HEK293 (cell line): ENCODE measurements around the gene TP73.

ENCODE experiments used
- CTCF ChIA-PET: fragments of 350-600 bp; formaldehyde crosslinking; extraction: SDS; loops from one replicate; lab custom pipeline; 2021; ENCODE audit warnings: antibody characterized with exemption; lab: Yijun Ruan, JAX
- POLR2A ChIA-PET: fragments of 300-600 bp; formaldehyde crosslinking; extraction: SDS; loops from one replicate; lab custom pipeline; 2020; ENCODE audit warnings: antibody characterized with exemption, inconsistent platforms; lab: Yijun Ruan, JAX
- H3K27ac ChIP-seq: fragments of 200-500 bp; sonication (Bioruptor generic); 2 replicates; pipeline ENCODE4 v1.5.1; 2014; ENCODE audit warnings: low read depth, low read length, control low read depth, inconsistent platforms; ENCODE audit errors: extremely low read depth
- H3K36me3 ChIP-seq, 2 experiments: fragments of 200-500 bp in 1 of 2; sonication (Bioruptor generic) in 1 of 2; 1 replicate in 1 of 2; 2 replicates in 1 of 2; pipeline ENCODE4 v1.5.1; 2014 to 2017; ENCODE audit warnings: inconsistent platforms in 2 of 2, low read length in 2 of 2; ENCODE audit not compliant: control insufficient read depth in 2 of 2, insufficient read depth in 1 of 2
- H3K4me1 ChIP-seq: fragments of 200-500 bp; sonication (Bioruptor generic); 2 replicates; pipeline ENCODE4 v1.5.1; 2014; ENCODE audit warnings: mild to moderate bottlenecking, low read length, inconsistent platforms; ENCODE audit not compliant: control insufficient read depth, insufficient read depth
- H3K4me3 ChIP-seq: 2 replicates; pipeline ENCODE4 v1.5.1; 2011; ENCODE audit warnings: low read depth, mild to moderate bottlenecking, control low read depth, low read length, moderate library complexity
- H3K9me3 ChIP-seq: fragments of 200-500 bp; sonication (Bioruptor generic); 2 replicates; pipeline ENCODE4 v1.5.1; 2014; ENCODE audit warnings: low read depth, low read length, inconsistent platforms; ENCODE audit not compliant: control insufficient read depth, insufficient read depth
- GLIS2 ChIP-seq: fragments of 450-650 bp; formaldehyde crosslinking; IDR thresholded peaks from 2 replicates; pipeline ENCODE4 v1.5.1; 2016; ENCODE audit warnings: missing biosample characterization, missing genetic modification characterization
- KLF1 ChIP-seq: fragments of 450-650 bp; formaldehyde crosslinking; IDR thresholded peaks from 2 replicates; pipeline ENCODE4 v1.5.1; 2016; ENCODE audit warnings: missing biosample characterization, missing genetic modification characterization
- KLF17 ChIP-seq: fragments of 450-650 bp; formaldehyde crosslinking; IDR thresholded peaks from 2 replicates; pipeline ENCODE4 v1.5.1; 2016; ENCODE audit warnings: missing biosample characterization, missing genetic modification characterization
- KLF9 ChIP-seq: fragments of 450-650 bp; formaldehyde crosslinking; IDR thresholded peaks from 2 replicates; pipeline ENCODE4 v1.5.1; 2016; ENCODE audit warnings: missing biosample characterization, missing genetic modification characterization, low read depth
- PRDM10 ChIP-seq: fragments of 450-650 bp; formaldehyde crosslinking; IDR thresholded peaks from 2 replicates; pipeline ENCODE4 v1.5.1; 2016; ENCODE audit warnings: missing biosample characterization, missing genetic modification characterization
- SALL2 ChIP-seq: fragments of 450-650 bp; formaldehyde crosslinking; IDR thresholded peaks from 2 replicates; pipeline ENCODE4 v1.5.0; 2017; ENCODE audit warnings: missing biosample characterization, mild to moderate bottlenecking, missing genetic modification characterization, borderline replicate concordance
- SP2 ChIP-seq: fragments of 450-650 bp; formaldehyde crosslinking; IDR thresholded peaks from 2 replicates; pipeline ENCODE4 v1.5.1; 2016; ENCODE audit warnings: missing biosample characterization, missing genetic modification characterization
- ZBTB26 ChIP-seq: fragments of 450-650 bp; formaldehyde crosslinking; optimal IDR thresholded peaks from 2 replicates; pipeline ENCODE3; 2016; ENCODE audit warnings: missing biosample characterization, mild to moderate bottlenecking, missing genetic modification characterization
- ZBTB7A ChIP-seq: fragments of 450-650 bp; formaldehyde crosslinking; IDR thresholded peaks from 2 replicates; pipeline ENCODE4 v1.5.1; 2016; ENCODE audit warnings: low read depth, missing biosample characterization, missing genetic modification characterization
- ZFHX2 ChIP-seq: fragments of 450-650 bp; formaldehyde crosslinking; conservative IDR thresholded peaks from 2 replicates; pipeline ENCODE4 v1.5.1; 2016; ENCODE audit warnings: missing biosample characterization, missing genetic modification characterization
- ZIC2 ChIP-seq: fragments of 450-650 bp; formaldehyde crosslinking; IDR thresholded peaks from 2 replicates; pipeline ENCODE4 v1.5.1; 2016; ENCODE audit warnings: missing biosample characterization, missing genetic modification characterization
- ZNF146 ChIP-seq: fragments of 450-650 bp; formaldehyde crosslinking; IDR thresholded peaks from 2 replicates; pipeline ENCODE4 v1.5.1; 2016; ENCODE audit warnings: missing biosample characterization, missing genetic modification characterization
- ZNF175 ChIP-seq: fragments of 450-650 bp; formaldehyde crosslinking; IDR thresholded peaks from 2 replicates; pipeline ENCODE4 v1.5.1; 2016; ENCODE audit warnings: missing biosample characterization, missing genetic modification characterization
- ZNF2 ChIP-seq: fragments of 450-650 bp; formaldehyde crosslinking; IDR thresholded peaks from 2 replicates; pipeline ENCODE4 v1.5.1; 2016; ENCODE audit warnings: missing biosample characterization, missing genetic modification characterization
- ZNF211 ChIP-seq: fragments of 450-650 bp; formaldehyde crosslinking; IDR thresholded peaks from 2 replicates; pipeline ENCODE4 v1.5.1; 2016; ENCODE audit warnings: low read depth, missing biosample characterization, missing genetic modification characterization
- ZNF223 ChIP-seq: fragments of 450-650 bp; formaldehyde crosslinking; IDR thresholded peaks from 2 replicates; pipeline ENCODE4 v1.5.1; 2016; ENCODE audit warnings: missing biosample characterization, missing genetic modification characterization
- ZNF23 ChIP-seq: fragments of 450-650 bp; formaldehyde crosslinking; IDR thresholded peaks from 2 replicates; pipeline ENCODE4 v1.5.1; 2016; ENCODE audit warnings: missing biosample characterization, missing genetic modification characterization, borderline replicate concordance
- ZNF596 ChIP-seq: fragments of 450-650 bp; IDR thresholded peaks from 2 replicates; pipeline ENCODE4 v1.5.0; 2018; ENCODE audit warnings: missing biosample characterization, mild to moderate bottlenecking, missing genetic modification characterization, moderate library complexity
- ZNF626 ChIP-seq: fragments of 450-650 bp; sonication (Bioruptor Pico); formaldehyde crosslinking; IDR thresholded peaks from 2 replicates; pipeline ENCODE4 v1.5.1; 2018; ENCODE audit warnings: missing biosample characterization, missing genetic modification characterization, inconsistent platforms
- ZNF768 ChIP-seq: fragments of 450-650 bp; formaldehyde crosslinking; IDR thresholded peaks from 2 replicates; pipeline ENCODE4 v1.5.1; 2018; ENCODE audit warnings: missing biosample characterization, mild to moderate bottlenecking, missing genetic modification characterization
- ZSCAN4 ChIP-seq: fragments of 450-650 bp; formaldehyde crosslinking; IDR thresholded peaks from 2 replicates; pipeline ENCODE4 v1.5.1; 2017; ENCODE audit warnings: missing biosample characterization, missing genetic modification characterization

TP73 gene

GRCh38 chr1:3679098-3679555 is 26.8 kb downstream of the TP73 start:
- H3K4me1 ChIP-seq, result no peaks in the 10 kb centered on the region
- TF ChIP-seq ZNF211 (tag by site-specific recombination), result no peak
- peak; percentile 2 for TF ChIP-seq ZBTB26
- TF ChIP-seq ZNF175 (tag by site-specific recombination), result peak; percentile 23; the same call in 1 of the 2 replicates
- TF ChIP-seq ZNF768 (tag by site-specific recombination), result no peak
- ChIA-PET CTCF (no interaction called here), POLR2A (no interaction called here)
- H3K36me3 ChIP-seq, result peaks cover 0 to 11% of the 10 kb centered on the region in 2 experiments; a peak in 1 of 3 replicates
- H3K9me3 ChIP-seq, result no peaks in the 10 kb centered on the region
- no peak overlapping the region for H3K4me3 ChIP-seq
- no peak overlapping the region for H3K27ac ChIP-seq

- Histone ChIP-seq H3K4me3 (no peak overlapping the region), H3K36me3 (peaks cover 0 to 11% of the 10 kb centered on the region in 2 experiments; a peak in 1 of 3 replicates), H3K27ac (no peak overlapping the region), H3K9me3 (no peaks in the 10 kb centered on the region), H3K4me1 (no peaks in the 10 kb centered on the region)
- peak; percentile 100 for TF ChIP-seq ZNF146 (tag by site-specific recombination)
- peak; percentile 32; the same call in 1 of the 2 replicates for TF ChIP-seq ZNF2 (tag by site-specific recombination)
- 0 out of 2 replicates have a peak, but pooled peaks have one; percentile 22 for TF ChIP-seq KLF17 (tag by site-specific recombination)
- no peak for TF ChIP-seq ZNF626
- TF ChIP-seq SALL2 (tag by site-specific recombination), result no peak
- peak; percentile 20 for TF ChIP-seq ZBTB26
- ChIA-PET POLR2A (no interaction called here), CTCF (interaction anchor here (0.9 kb wide), 1 partner anchor 44 kb away, joined by 3 read pairs; no protein-coding TSS in a partner anchor)
Observed at GRCh38 chr1:3679799-3680453, 27.6 kb downstream of the TP73 start.

GRCh38 chr1:3680488-3681230 is 28.3 kb downstream of the TP73 start:
- Histone ChIP-seq H3K36me3 (peaks cover 0 to 17% of the 10 kb centered on the region in 2 experiments; a peak in 1 of 3 replicates), H3K4me1 (no peaks in the 10 kb centered on the region), H3K9me3 (no peaks in the 10 kb centered on the region), H3K4me3 (no peak overlapping the region), H3K27ac (no peak overlapping the region)
- POLR2A ChIA-PET, result no interaction called here
- CTCF ChIA-PET, result interaction anchor here (0.9 to 2.5 kb wide), 2 partner anchors 44 kb away, joined by 3 to 9 read pairs; no protein-coding TSS in a partner anchor
- TF ChIP-seq ZNF23 (tag by site-specific recombination) (no peak), KLF9 (tag by site-specific recombination) (peak; percentile 76), KLF1 (tag by site-specific recombination) (peak; percentile 92), ZSCAN4 (tag by site-specific recombination) (no peak), GLIS2 (tag by site-specific recombination) (0 out of 2 replicates have a peak, but pooled peaks have one; percentile 25), PRDM10 (tag by site-specific recombination) (peak; percentile 54), ZIC2 (tag by site-specific recombination) (peak; percentile 71), SP2 (tag by site-specific recombination) (no peak; the same call in 1 of the 2 replicates), ZNF223 (tag by site-specific recombination) (peak; percentile 77; the same call in 1 of the 2 replicates), ZFHX2 (tag by site-specific recombination) (no peak; the same call in 1 of the 2 replicates), ZBTB7A (tag by site-specific recombination) (no peak), ZNF596 (tag by site-specific recombination) (no peak)
